Measurements from ENCODE around the gene PRAME.

PRAME gene

DNA sequence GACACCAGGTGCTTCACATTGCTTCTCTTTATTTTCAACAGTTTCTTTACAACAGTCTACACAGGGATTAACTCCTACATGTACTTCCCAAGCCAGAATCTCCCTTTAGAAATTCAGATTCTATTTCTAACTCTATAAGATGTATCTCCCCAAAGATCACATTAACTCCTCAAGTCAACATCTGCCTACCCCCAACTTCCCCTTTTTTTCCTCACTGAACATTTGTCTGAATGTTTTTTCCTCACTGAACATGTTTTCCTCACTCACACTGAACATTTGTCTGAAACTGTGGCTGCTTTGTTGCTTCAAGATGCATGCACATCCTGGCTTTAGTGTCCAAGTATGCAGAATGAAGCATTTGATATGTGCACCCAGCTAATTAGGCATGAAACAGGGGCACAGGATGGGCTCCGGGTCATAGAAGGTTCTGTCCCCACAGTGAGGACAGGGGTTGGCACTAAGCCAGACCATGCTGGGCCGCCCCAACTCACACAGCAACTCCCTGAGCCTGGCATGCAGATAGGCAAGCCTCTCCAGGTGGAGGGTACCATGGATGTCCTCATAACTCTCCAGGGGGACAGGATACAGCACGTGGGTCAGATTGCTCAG lies 11.3 kb downstream of the PRAME start:
- TF ChIP-seq, protein P1, sequence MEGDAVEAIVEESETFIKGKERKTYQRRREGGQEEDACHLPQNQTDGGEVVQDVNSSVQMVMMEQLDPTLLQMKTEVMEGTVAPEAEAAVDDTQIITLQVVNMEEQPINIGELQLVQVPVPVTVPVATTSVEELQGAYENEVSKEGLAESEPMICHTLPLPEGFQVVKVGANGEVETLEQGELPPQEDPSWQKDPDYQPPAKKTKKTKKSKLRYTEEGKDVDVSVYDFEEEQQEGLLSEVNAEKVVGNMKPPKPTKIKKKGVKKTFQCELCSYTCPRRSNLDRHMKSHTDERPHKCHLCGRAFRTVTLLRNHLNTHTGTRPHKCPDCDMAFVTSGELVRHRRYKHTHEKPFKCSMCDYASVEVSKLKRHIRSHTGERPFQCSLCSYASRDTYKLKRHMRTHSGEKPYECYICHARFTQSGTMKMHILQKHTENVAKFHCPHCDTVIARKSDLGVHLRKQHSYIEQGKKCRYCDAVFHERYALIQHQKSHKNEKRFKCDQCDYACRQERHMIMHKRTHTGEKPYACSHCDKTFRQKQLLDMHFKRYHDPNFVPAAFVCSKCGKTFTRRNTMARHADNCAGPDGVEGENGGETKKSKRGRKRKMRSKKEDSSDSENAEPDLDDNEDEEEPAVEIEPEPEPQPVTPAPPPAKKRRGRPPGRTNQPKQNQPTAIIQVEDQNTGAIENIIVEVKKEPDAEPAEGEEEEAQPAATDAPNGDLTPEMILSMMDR (IDR thresholded peaks at IDR 0.05; ENCODE audit: insufficient read depth, missing control alignments): no peak
- FAIRE-seq (no peak), DNase-seq (ENCODE audit: insufficient read length, low spot score) (no peak)

DNA sequence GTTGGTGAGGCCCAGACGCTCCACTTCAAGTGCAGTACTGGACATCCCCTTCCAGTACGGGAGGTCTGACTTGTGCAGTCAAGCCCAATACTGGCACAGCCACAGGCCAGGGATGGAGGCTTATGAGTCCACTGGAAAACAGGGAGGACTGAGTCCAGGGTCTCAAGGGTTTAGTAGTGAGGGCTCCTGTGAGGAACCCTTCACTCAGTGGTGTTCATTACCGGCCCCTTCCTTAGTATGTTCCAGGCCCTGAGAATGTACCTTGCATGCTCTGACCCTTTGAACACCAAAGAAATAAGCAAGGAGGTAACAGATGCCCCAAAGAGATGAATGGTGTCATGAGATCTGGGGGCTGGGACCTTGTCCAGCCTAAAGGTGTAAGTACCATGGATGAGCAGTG lies 11.8 kb downstream of the PRAME start:
- no peak for FAIRE-seq
- TF ChIP-seq, protein P1 (IDR thresholded peaks at IDR 0.05; ENCODE audit: insufficient read depth, missing control alignments): no peak
- DNase-seq (ENCODE audit: insufficient read length, low spot score): no peak

DNA sequence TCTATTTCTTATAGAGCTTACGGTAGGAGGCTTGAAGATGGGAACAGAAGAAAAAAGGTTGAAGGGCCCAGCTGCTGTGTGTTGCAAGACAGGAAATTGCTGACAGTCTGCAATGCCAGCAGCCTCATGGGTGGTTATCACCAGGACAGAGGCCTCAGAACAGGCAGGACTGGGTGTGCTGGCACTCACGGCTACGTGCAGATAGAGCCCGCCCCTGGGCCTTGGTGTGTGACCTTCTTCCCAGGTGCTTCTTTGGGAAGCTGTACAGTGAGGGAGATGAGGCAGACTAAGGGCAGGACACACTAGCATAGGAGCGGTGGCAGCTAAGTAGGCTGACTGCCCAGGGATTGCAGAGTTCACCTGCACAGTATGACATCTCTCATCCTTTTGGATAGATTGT lies 12.6 kb downstream of the PRAME start:
- no peak for DNase-seq (ENCODE audit: insufficient read length, low spot score)
- no peak for FAIRE-seq

DNA sequence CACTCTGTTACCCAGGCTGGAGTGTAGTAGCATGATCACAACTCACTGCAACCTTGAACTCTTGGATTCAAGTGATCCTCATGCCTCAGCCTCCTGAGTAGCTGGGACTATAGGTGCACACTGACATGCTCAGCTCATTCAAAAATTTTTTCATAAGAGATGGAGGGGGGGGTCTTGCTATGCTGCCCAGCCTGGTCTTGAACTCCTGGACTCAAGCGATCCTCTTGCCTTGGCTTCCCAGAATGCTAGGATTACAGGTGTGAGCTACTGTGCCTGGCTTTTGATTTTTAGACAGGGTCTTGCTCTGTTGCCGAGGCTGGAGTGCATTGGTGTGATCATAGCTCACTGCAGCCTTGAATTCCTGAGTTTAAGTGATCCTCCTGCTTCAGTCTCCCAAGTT lies 14.0 kb downstream of the PRAME start:
- TF ChIP-seq, protein P1 (IDR thresholded peaks at IDR 0.05; ENCODE audit: insufficient read depth, missing control alignments): no peak
- FAIRE-seq (no peak), DNase-seq (ENCODE audit: insufficient read length, low spot score) (no peak)

More for the DNA sequence above, 12.6 kb downstream of the PRAME start:
- TF ChIP-seq, protein P1 (IDR thresholded peaks at IDR 0.05; ENCODE audit: insufficient read depth, missing control alignments): no peak

DNA sequence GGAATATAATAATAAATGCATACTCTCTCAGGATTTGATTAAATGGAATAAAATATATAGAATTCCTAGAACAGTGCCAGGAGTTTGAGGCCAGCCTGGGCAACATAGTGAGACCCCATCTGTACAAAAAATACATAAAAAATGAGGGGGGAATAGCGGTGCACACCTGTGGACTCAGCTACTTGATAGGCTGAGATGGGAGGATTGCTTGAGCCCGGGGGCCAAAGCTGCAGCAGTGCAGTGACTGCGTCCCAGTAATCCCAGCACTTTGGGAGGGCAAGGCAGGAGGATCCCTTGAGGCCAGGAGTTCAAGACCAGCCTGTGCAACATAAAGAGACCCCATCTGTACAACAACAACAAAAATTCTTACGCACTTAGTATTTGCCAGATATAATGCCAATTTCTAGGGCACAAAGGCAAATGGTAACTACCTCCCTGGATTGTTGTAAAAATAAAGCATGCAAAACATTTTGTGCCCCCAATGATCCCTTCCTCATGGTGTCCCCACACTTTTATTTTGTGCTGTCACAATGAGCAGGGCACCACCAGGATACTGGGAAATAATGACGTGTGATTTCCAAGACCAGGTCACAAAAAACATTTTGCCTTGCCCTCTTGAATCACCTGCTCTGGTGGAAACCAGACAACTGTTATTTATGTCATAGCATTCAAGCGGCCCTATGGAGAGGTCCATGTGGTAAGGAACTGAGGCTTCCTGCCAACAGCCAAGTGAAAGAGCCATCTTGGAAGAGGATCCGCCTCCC lies 20.7 kb downstream of the PRAME start:
- FAIRE-seq: no peak

DNA sequence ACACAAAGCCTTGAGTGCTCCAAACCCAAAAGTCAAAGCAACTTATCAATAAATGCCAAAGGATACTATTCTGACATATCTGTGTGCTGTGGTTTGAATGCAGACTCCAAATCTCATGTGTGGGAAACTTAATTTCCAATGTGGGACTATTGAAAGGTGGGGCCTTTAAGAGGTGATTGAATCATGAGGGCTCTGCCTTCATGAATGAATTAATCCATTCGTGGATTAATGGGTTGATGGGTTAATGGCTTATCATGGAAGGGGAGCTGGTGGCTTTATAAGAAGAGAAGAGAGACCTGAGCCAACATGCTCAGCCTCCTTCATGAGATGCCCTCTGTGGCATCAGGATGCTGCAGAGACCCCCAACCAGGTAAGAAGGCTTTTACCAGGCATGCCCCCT lies 22.1 kb downstream of the PRAME start:
- FAIRE-seq (no peak), DNase-seq (ENCODE audit: insufficient read length, low spot score) (no peak)
- TF ChIP-seq, protein P1 (IDR thresholded peaks at IDR 0.05; ENCODE audit: insufficient read depth, missing control alignments): no peak

More for the DNA sequence above, 20.7 kb downstream of the PRAME start:
- TF ChIP-seq, protein P1 (IDR thresholded peaks at IDR 0.05; ENCODE audit: insufficient read depth, missing control alignments): no peak
- DNase-seq (ENCODE audit: insufficient read length, low spot score): no peak

DNA sequence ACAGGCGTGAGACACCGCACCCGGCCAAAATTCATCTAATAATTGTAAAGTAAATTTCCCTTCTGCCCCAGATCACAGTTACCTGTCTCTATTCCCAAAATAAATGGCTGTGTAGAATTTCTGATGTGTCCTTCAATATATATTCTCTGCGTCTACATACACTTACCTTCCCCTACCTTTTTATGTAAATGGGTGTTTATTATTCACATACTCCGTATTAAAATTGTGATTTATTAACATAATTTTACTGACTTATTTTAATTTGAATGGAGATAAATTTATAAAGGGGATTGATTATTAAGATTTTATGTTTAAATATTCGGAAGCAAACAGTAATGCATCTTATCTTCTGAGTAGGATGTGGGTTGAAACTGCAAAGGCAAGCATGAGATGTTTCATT lies 22.6 kb downstream of the PRAME start:
- FAIRE-seq: no peak
- no peak for DNase-seq (ENCODE audit: insufficient read length, low spot score)

More for the DNA sequence above, 22.6 kb downstream of the PRAME start:
- TF ChIP-seq, protein P1 (IDR thresholded peaks at IDR 0.05; ENCODE audit: insufficient read depth, missing control alignments): no peak

Measured in D721Med (cell line).